CD4-positive, alpha-beta T cell treated with Interleukin-21 for 1 hour (primary cell): Measurements from ENCODE around the gene VIPAS39.

Experiments
- DNase-seq: peaks from one replicate; pipeline ENCODE4 v3.0.0-alpha.2; 2020

The VIPAS39 gene

DNA sequence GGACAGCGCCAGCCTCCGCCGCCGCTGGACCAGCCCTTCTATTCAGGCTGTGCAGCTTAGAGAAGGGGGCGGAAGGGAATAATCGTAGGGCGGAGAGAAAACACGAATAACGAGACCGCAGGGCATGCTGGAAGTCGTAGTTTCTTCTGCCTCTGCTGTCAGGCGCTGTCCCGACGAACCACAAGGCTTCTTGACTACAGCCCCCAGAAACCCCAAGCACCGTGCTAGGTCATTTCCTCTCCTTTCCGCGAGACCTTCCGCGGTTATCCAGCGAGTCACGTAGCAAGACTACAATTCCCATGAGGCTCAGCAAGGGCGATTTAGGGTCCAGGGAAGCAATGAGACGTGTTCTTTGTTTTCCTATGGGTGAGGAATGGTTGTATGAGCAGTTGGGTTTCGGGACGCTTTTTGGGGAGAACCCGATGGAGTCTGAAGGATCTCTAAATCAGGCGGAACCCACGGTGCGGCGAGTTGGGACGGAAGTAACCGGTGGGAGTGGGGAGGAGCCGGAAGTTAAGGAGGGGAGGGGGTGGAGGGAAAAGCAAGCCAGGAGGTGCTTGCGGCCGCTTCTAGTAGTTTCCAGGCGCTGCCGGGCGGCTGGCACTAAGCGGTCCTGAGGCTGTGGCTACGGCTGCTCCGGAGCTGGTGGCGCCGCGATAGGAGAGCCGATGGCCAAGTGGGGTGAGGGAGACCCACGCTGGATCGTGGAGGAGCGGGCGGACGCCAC, at the start of gene VIPAS39, which contains the start of gene AHSA1:
VIPAS39 (minus strand) TSS at position 80 of the 727 bp plus-strand sequence. CDS start 3,499 bp downstream, outside the sequence.
AHSA1 (plus strand) TSS at position 572 of the 727 bp plus-strand sequence; CDS start at position 669, 97 bp downstream.
- peak; percentile 97 for DNase-seq

- DNase-seq = no peak
These were observed 47.6 kb upstream of the VIPAS39 start for GRCh38 chr14:77505031-77505430.

GRCh38 chr14:77503138-77503537, 45.7 kb upstream of the VIPAS39 start:
- no peak for DNase-seq

- no peak for DNase-seq
These were observed 44.8 kb upstream of the VIPAS39 start for GRCh38 chr14:77502109-77502782.

DNA sequence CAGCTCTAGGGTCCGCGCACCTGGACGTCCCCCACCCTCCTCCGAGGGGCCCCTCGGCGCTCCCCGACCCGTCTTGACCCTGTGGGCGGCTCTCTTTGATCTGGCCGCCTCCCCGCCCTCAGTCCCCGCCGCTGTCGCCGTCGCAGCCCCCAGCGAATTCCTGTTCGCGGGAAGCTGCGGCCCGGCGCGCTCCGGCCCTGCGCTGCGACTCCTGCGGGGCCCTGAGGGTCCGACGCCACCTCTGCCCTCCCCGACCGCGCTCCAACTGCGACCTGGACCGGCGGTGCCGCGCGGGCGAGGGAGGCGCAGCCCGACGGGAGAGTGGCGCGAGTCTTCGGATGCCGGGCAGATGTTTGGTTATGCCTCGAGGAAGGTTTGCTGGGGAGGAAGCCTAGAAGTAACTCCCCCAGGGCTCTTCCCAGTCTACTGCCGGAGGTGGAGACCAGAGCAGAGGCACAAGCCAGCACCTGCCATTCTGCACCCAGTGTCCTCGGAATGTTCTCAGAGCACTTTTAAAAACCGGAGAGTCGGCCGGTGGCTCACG, 41.7 kb upstream of the VIPAS39 start:
- DNase-seq = no peak

DNA sequence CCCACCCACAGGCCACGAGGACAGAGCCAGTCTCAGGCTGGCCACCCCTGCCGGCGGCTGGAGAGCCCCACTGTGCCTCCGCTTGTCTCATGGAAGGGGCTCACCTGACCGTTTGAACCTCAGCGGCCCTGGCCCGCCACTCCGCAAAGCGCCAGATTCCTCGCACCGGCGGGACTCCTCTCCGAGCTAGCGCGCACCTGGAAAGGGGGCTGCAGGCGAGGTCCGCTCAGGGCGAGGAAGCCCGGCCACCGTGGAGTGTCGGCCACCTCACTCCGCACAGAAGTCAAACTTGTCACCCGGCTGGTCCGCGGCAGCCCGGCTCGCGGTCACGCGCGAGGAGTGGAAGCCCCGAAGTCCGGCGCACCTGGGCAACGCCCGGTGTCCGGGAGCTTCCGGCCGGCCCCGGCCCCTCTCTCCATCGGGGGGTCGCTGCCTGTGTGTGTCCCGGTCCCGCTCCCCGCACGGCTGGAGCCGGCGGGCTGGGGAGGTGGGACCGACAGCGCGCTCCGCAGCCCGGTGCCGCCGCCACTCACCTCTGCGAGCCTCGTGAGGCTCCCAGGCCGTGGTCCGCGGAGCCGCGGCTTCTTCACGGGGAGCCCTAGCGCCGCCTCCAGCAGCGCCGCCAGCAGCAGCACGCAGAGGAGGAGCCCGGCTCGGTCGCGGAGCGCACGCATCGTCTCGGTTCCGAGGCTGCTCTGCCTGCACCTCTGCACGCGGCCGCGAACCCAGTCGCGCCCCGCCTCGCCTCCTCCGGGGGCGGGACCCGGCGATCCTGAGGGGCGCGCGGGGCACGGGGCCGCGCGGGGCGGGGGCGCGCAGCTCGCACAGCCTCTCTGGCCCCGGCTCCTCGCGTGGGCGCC, 40.9 kb upstream of the VIPAS39 start, which contains the start of gene ISM2:
ISM2 (minus strand) TSS at position 697 of the 860 bp plus-strand sequence; CDS start at position 674, 23 bp downstream.
- DNase-seq = peak; percentile 24

GRCh38 chr14:77495334-77495733, 37.9 kb upstream of the VIPAS39 start:
- no peak for DNase-seq

- DNase-seq = no peak
These were observed 33.7 kb upstream of the VIPAS39 start for GRCh38 chr14:77491056-77491455.

DNA sequence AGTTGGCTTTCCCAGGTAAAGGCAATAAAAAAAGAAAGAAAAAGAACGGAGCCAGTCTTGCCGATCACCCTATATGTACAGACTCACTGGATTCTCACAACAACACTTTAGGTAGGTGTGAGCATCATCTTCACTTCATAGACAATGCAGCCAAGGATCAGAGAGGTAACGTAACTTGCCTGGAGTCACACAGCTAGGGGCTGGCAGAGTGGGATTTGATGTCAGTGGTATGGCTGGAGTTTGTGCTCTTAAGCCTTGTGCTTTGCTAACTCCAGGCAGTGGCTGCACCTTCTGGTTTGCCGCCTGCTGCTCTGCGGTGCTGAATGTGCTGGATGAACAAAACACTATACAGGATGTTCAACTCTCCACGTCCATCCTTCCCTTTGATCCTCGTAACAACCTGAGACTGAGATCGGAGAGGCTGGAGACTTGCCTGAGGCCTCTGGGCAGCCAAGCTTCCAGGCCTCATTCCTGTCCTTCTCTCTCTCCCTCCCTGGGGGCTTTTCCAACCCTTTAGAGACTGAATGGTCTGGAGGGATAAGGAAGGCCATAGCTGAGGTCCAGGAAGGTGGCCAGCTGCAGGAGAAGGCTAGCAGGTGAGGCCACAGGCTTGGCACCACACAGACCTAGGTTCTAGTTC, 33.1 kb upstream of the VIPAS39 start:
- no peak for DNase-seq

DNA sequence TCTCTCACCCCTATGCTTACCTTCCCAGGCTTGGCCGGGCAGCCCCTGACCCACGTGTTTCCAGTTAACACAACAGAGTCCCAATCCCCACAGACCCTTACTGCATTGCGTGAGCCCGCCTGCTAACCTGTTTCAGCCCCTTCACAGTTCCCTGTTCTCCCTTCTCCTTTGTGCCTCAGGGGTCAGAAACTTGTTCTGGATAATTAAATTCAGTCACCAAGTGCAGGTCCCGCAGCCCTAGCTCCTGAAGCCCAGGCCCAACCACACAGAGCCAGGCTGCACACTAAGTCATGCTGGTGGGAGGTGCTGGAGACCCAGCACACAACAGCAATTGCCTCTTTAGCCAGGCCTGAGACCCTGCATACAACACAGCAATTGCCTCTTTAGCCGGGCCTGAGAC, 31.6 kb upstream of the VIPAS39 start:
- no peak for DNase-seq

- no peak for DNase-seq
These were observed 31.2 kb upstream of the VIPAS39 start for GRCh38 chr14:77488558-77488957.

DNA sequence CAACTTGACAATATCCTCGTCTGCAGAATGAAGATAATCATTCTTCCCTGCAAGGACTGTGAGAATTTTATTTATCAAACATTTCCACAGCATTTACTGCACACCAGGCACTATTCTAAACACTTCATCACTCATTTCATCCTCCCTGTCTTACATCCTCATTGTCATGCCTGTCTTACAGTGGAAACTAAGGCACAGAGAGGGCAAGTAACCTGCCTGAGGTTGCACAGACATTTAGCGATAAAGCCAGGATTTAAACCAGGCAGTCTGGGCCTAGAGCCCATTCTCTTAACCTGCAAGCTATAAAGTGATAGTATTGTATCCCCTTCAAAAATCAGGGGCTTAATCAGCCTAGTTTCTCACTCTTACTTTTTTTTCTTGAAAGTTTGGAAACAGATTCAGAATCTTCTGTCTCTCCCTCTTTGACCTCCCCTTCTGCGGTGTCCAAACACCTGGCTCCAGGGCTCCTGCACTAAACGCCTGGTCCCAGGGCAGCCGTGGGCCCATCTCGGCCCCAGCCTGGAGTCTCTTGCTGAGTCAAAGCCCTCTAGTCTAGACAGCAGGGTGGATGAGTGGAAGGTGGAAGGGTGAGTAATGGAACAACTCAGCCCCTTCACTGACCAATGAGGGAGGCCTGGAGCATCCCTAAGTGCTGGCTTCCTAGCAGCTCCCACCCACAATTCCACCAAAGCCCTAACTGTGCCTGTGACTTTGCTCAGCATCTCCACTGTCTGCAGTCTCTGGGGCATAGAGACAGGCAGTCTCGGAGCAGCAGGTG, 28.7 kb upstream of the VIPAS39 start:
- DNase-seq = no peak

DNA sequence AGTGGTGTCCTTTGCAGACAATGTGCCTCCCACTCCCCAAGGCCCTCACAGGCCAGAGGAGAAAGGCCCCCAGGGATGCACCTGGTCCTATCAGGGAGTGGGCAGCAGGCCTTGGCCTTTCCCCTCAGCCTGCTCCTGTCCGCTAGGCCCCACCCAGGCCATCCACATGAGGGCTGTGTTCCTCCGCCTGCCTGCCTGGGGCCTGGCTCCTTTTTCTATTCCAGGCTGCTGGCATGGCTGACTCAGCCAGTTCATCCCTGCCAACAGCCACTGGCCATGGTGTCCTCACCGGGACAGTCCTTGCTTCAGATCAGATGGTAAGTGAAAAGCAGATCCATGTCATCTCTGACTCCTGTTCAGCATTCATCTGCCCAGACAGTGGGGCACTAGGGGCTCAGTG, 27.9 kb upstream of the VIPAS39 start:
- no peak for DNase-seq

- DNase-seq = no peak
These were observed 25.0 kb upstream of the VIPAS39 start for GRCh38 chr14:77482422-77482821.

GRCh38 chr14:77478796-77479195, 21.4 kb upstream of the VIPAS39 start:
- DNase-seq = no peak

DNA sequence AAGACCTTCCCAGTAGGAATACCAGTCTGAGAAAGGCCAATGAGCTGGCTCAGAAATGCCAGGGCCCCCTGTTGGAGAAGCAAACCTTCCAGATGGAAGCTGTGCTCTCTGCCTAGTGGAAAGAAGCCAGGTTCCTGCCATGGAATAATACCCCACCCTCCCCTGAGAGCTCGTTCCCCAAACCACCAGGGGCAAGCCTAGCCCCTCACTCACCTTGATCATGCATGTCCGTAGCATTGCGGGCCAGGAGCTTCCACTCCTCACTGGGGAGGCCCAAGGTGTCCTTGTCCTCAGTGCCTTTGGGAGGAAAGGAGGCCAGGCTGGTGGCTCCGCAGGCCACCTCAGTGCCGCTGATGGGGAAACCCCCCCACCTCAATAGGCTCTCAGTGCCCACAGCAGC, 20.6 kb upstream of the VIPAS39 start:
- no peak for DNase-seq

- no peak for DNase-seq
These were observed 18.2 kb upstream of the VIPAS39 start for GRCh38 chr14:77475432-77476115.

DNA sequence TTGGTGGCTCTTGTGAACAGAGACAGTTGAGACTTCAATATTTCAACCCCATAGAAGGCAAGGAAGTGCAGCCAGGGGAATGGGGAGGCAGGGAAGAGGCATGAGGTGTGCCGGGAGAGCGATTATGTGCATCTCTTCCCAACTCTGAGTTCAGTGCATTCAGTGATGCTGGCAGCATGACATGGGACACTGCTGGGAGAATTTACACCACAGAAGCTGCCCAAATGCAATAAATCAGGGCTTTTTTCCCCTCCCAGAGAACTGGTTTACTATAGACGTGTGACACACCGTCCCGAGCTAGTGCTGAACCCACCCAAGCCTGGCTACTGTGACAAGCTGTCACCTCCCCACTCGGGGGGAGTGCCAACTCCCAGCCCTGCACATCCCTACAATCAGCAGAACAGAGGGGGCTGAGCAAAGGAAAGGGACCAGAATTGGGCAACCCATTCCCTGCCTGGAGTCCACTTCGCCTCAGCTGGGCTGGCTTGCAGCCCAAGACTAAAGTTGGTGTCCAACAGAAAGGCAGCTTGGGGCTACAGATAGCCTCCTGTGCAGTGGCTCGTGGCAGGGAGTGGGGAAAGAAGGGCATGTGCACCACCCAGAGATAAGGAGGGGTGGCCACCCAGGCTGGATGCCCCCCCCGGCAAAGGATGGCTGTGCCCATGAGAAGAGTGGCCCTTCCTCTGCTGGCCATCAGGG, 17.2 kb upstream of the VIPAS39 start:
- no peak for DNase-seq

GRCh38 chr14:77473921-77474320, 16.5 kb upstream of the VIPAS39 start:
- no peak for DNase-seq

- DNase-seq = no peak
These were observed 12.9 kb upstream of the VIPAS39 start for GRCh38 chr14:77470224-77470870.
